D721Med (cell line): ENCODE data around the gene PARD6A.
A peak's percentile ranks its signal among the peaks of the same experiment; 100 is the strongest.

Experiments used
- DNase-seq: peaks from one replicate; pipeline ENCODE4 v3.0.0; 2011; ENCODE audit warnings: low spot score; ENCODE audit not compliant: insufficient read length
- FAIRE-seq: peaks from 2 replicates; lab custom pipeline; 2011; peaks lifted over from hg19 to GRCh38; lab: Jason Lieb, UNC
- TF ChIP-seq, protein P1 (sequence below): IDR thresholded peaks from 2 replicates; pipeline ENCODE4 v1.5.1; 2012; ENCODE audit warnings: mild to moderate bottlenecking, control low read depth; ENCODE audit not compliant: insufficient read depth; ENCODE audit errors: missing control alignments

PARD6A gene, protein sequence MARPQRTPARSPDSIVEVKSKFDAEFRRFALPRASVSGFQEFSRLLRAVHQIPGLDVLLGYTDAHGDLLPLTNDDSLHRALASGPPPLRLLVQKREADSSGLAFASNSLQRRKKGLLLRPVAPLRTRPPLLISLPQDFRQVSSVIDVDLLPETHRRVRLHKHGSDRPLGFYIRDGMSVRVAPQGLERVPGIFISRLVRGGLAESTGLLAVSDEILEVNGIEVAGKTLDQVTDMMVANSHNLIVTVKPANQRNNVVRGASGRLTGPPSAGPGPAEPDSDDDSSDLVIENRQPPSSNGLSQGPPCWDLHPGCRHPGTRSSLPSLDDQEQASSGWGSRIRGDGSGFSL

DNA sequence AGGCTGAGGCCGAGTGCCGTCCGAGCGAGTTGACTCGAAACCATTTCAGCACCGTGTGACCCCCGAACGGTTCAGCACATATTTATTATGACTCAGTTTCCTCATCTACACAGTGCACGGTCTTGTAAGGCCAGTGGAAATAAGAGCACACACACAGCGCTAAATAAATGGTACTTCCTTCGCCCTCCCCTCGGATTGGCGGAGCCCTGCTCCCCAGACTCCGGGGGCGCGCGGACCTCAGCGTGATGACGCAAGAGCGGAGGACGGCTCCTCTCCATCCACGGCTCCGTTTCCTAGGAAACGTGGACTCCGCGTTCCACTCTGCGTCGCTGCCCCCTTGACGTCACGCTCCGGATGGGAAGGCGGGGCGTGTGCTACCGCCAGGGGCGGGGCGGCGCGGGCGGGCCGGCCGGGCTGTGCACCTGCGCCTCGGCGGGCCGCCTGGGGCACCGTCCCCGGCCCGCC lies at the start of gene PARD6A:
Gene PARD6A (plus strand): TSS at position 397 of the 465 bp plus-strand sequence. CDS start 79 bp downstream, outside the sequence.
- no peak for FAIRE-seq
- DNase-seq, result peak; percentile 94
- TF ChIP-seq, protein P1, sequence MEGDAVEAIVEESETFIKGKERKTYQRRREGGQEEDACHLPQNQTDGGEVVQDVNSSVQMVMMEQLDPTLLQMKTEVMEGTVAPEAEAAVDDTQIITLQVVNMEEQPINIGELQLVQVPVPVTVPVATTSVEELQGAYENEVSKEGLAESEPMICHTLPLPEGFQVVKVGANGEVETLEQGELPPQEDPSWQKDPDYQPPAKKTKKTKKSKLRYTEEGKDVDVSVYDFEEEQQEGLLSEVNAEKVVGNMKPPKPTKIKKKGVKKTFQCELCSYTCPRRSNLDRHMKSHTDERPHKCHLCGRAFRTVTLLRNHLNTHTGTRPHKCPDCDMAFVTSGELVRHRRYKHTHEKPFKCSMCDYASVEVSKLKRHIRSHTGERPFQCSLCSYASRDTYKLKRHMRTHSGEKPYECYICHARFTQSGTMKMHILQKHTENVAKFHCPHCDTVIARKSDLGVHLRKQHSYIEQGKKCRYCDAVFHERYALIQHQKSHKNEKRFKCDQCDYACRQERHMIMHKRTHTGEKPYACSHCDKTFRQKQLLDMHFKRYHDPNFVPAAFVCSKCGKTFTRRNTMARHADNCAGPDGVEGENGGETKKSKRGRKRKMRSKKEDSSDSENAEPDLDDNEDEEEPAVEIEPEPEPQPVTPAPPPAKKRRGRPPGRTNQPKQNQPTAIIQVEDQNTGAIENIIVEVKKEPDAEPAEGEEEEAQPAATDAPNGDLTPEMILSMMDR, result no peak

DNA sequence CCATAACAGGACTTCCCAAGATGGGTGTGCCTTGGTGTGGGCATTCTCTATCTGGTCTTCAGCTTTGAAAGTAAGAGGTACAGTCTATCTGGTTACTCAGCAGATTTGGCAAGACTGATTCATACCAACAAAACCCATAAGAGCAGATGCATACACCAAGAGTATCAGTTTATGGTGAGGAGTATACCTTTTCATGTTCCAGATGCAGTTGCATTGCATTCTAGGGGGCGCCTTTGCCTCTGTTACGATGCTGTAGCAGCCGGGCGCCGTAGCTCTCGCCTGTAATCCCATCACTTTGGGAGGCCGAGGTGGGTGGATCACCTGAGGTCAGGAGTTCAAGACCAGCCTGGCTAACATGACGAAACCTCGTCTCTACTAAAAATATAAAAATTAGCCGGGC lies 47.0 kb upstream of the PARD6A start:
- FAIRE-seq (no peak), DNase-seq (no peak)
- TF ChIP-seq, protein P1, result peak; percentile 28

DNA sequence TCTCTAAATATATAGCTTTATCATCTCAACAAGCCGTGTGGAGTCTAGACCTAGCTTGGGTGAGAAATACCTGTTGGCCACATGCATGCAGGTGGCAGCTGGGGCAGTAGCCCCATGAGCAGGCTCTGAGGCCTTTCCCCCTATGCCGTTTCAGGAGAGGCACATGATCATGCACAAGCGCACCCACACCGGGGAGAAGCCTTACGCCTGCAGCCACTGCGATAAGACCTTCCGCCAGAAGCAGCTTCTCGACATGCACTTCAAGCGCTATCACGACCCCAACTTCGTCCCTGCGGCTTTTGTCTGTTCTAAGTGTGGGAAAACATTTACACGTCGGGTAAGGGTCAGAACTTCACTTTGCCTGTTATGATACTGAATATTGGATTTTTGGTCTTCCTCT lies 32.5 kb upstream of the PARD6A start:
- DNase-seq (no peak), FAIRE-seq (no peak)
- TF ChIP-seq, protein P1, result no peak

DNA sequence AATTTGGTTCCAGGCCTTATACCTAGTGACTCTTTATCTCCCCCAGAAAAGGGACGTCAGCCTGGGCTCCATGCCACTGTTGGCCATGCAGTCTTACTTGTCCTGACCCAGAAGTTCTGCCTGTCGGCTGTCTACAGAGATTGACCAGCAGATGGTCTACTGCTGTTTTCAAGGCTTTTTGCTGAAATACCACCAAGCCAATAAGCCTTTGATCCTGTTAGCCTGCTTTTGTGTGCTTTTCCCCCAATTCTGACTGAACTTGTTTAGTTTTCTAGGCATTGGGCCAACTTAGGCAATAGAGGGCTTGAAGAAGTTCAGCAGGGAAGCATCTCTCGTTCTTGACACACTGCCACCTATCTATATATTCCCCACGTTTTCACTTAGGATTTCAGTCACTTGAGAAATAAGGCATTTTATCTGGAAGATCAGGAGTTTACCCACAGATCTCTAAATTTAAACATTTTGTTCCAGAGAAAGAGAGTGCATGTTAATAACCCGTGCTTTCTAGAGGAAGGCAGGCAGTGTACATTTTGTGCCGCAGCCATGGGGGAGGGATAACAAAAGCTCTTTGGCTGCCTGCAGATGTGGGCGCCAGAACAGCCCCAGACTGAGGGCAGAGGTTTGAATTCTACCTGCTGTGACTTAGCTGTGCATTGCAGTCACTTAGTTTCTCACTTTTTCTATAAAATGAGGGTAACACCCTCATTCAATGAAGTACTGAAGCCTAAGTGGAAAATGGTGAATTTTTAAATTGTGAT lies 28.2 kb upstream of the PARD6A start:
- no peak for DNase-seq
- TF ChIP-seq, protein P1, result no peak
- no peak for FAIRE-seq

DNA sequence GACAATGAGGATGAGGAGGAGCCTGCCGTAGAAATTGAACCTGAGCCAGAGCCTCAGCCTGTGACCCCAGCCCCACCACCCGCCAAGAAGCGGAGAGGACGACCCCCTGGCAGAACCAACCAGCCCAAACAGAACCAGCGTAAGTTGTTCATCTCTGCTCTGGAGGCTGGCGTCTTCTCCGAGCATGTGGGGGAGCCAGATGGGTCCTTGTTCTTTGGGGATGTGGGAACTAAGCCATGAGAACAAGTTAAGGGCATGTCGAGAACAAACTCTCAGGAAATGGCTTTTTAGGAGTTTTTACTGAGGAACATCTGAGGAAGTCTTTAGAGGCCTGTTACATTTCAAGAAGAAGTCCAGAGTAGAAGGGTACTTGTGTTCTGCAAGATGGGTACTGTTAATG lies 24.0 kb upstream of the PARD6A start:
- DNase-seq (no peak), FAIRE-seq (no peak)
- TF ChIP-seq, protein P1, result no peak

DNA sequence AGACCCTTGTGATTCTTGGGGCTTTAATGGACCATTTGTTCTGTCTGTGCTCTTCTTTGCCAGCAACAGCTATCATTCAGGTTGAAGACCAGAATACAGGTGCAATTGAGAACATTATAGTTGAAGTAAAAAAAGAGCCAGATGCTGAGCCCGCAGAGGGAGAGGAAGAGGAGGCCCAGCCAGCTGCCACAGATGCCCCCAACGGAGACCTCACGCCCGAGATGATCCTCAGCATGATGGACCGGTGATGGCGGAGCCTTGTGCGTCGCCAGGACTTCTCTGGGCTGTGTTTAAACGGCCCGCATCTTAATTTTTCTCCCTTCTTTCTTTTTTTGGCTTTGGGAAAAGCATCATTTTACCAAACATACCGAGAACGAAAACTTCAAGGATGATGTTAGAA lies 23.1 kb upstream of the PARD6A start:
- DNase-seq, result no peak
- TF ChIP-seq, protein P1, result no peak
- no peak for FAIRE-seq
